ENCODE measurements around the gene ATP1B3. TPM values are rescaled to one million over a fixed set of nuclear protein-coding genes. Genes with fewer than 3 reads are reported as not detected.
"Not testable (repeated sequence)": the region's sequence is repeated elsewhere in the genome, so short reads cannot be mapped to it uniquely, and the experiment has no call there.

ATP1B3 gene
- total RNA-seq, 1 donor from 2014 or later: 184 TPM

DNA sequence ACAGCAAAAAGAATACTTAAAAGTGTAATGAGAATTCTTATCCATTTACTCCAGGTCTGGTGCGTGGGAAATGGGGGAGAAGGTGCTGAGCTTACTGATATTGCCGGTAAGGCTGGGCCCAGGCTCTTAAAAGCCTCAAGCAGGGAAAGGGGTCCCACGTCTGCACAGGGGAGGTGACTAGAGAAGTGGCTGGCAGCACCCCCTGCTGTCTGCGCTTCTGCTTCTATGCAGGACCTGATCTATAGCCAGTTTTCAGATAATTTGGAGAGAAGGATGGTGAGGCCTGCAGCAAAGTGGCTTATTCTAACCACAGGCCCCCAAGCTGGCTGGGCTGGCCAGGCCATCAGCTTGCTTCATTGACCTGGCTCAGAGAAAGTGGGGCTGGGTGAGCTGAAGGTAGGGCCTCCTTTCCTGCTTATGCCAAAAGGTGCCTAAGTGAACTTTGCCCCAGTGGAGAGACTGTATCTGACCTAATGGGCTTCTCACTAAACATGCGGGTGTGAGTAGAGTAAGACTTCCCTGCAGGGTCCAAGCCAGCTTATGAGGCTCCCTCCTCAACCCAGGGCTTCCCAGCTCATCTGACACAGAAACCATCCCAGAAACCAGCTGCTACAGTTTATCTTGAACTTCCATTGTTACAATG lies 30.9 kb upstream of the ATP1B3 start:
- peak; percentile 38 for DNase-seq
- peaks cover 2% of the 10 kb centered on the region for H3K9me3 Mint-ChIP-seq (ENCODE audit: unreplicated experiment)
- TF ChIP-seq, protein P1, sequence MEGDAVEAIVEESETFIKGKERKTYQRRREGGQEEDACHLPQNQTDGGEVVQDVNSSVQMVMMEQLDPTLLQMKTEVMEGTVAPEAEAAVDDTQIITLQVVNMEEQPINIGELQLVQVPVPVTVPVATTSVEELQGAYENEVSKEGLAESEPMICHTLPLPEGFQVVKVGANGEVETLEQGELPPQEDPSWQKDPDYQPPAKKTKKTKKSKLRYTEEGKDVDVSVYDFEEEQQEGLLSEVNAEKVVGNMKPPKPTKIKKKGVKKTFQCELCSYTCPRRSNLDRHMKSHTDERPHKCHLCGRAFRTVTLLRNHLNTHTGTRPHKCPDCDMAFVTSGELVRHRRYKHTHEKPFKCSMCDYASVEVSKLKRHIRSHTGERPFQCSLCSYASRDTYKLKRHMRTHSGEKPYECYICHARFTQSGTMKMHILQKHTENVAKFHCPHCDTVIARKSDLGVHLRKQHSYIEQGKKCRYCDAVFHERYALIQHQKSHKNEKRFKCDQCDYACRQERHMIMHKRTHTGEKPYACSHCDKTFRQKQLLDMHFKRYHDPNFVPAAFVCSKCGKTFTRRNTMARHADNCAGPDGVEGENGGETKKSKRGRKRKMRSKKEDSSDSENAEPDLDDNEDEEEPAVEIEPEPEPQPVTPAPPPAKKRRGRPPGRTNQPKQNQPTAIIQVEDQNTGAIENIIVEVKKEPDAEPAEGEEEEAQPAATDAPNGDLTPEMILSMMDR (IDR thresholded peaks at IDR 0.05; ENCODE audit: partially characterized antibody, unreplicated experiment): no peak
- no peak overlapping the region for H3K27ac Mint-ChIP-seq (ENCODE audit: unreplicated experiment)
- no peak overlapping the region for H3K4me3 Mint-ChIP-seq (ENCODE audit: unreplicated experiment)
- peaks cover 4% of the 10 kb centered on the region for H3K27me3 Mint-ChIP-seq (ENCODE audit: unreplicated experiment)
- H3K4me1 Mint-ChIP-seq (ENCODE audit: low read depth, unreplicated experiment): no peaks in the 10 kb centered on the region
- no peaks in the 10 kb centered on the region for H3K36me3 Mint-ChIP-seq (ENCODE audit: unreplicated experiment)

DNA sequence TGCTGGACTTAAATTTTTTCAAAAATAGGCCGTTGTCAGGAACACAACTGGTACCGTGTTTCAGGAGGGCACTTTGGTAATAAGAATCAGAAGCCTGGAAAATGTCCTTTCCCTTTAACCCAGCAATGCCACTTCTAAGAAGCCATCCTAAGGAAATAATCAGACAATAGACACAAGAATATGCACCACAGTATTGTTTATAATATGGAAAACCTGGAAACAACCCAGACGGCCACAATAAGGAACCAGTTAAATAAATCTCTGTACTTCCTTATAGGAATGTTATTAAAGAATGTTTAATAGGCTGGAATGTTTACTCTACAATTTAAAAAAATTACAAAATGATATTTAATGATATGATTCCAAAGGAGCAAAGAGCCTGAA lies 30.4 kb upstream of the ATP1B3 start:
- DNase-seq: no peak
- no peaks in the 10 kb centered on the region for H3K4me1 Mint-ChIP-seq (ENCODE audit: low read depth, unreplicated experiment)
- TF ChIP-seq, protein P1 (IDR thresholded peaks at IDR 0.05; ENCODE audit: partially characterized antibody, unreplicated experiment): no peak
- peaks cover 4% of the 10 kb centered on the region for H3K27me3 Mint-ChIP-seq (ENCODE audit: unreplicated experiment)
- no peak overlapping the region for H3K4me3 Mint-ChIP-seq (ENCODE audit: unreplicated experiment)
- no peaks in the 10 kb centered on the region for H3K36me3 Mint-ChIP-seq (ENCODE audit: unreplicated experiment)
- H3K27ac Mint-ChIP-seq (ENCODE audit: unreplicated experiment): no peak overlapping the region
- H3K9me3 Mint-ChIP-seq (ENCODE audit: unreplicated experiment): peaks cover 2% of the 10 kb centered on the region

DNA sequence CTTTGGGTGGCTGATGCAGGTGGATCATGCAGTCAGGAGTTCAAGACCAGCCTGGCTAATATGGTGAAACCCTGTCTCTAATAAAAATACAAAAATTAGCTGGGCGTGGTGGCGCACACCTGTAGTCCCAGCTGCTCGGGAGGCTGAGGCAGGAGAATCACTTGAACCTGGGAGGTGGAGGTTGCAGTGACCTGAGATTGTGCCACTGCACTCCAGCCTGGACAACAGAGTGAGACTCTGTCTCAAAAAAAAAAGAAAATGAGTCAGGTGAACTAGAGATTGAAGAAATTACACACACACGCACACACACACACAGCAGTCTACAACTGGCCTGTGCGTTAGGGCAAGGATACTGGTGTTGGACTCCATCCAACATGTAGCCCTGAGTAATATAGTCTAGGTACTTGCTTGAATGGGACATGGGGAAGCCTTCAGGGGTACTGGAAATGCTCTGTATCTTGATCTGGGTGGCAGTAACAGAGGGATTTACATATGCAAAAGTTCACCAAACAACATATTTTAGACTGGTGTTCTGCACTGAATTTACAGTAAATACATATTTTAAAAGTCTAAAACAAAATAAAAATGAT lies 28.2 kb upstream of the ATP1B3 start:
- not testable (repeated sequence) for H3K27me3 Mint-ChIP-seq (ENCODE audit: unreplicated experiment); H3K4me1 Mint-ChIP-seq (ENCODE audit: low read depth, unreplicated experiment); H3K9me3 Mint-ChIP-seq (ENCODE audit: unreplicated experiment); H3K4me3 Mint-ChIP-seq (ENCODE audit: unreplicated experiment); H3K36me3 Mint-ChIP-seq (ENCODE audit: unreplicated experiment); H3K27ac Mint-ChIP-seq (ENCODE audit: unreplicated experiment); DNase-seq

DNA sequence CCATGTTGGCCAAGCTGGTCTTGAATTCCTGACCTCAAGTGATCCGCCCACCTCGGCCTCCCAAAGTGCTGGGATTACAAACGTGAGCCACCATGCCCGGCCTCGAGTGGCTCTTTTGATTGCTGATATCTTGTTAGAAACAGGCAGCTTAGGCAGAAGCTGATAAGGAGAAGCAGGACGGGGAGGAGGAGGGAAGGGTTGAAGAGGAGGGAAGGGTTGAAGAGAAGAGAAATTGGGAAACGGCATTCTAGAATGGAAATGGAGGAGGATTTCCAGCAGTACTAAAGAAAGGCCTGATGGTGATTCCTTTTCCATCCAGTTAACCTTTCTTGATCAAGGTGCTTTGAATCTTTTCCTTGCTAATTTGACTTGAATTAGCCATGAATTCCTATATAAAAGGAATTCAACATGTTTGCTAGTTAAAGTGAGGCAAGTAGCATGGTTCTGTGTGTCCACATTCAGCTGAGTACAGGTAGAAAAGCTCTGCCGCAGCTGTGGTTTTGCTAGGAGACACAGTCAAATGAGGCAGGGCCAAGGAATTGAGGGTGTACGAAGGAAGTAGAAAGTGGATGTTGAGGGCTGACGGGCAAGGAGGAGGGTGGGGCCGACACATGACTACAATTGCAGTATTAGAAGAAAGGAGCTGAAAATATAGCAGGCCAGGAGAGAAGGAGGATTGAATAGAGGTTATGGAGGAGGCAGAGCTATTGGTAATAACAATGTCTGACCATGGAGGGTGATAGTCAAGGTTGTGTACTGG lies 27.2 kb upstream of the ATP1B3 start:
- no peak for DNase-seq
- no peaks in the 10 kb centered on the region for H3K4me1 Mint-ChIP-seq (ENCODE audit: low read depth, unreplicated experiment)
- peaks cover 3% of the 10 kb centered on the region for H3K27me3 Mint-ChIP-seq (ENCODE audit: unreplicated experiment)
- H3K27ac Mint-ChIP-seq (ENCODE audit: unreplicated experiment): no peak overlapping the region
- peaks cover 2% of the 10 kb centered on the region for H3K9me3 Mint-ChIP-seq (ENCODE audit: unreplicated experiment)
- H3K36me3 Mint-ChIP-seq (ENCODE audit: unreplicated experiment): no peaks in the 10 kb centered on the region
- TF ChIP-seq, protein P1 (IDR thresholded peaks at IDR 0.05; ENCODE audit: partially characterized antibody, unreplicated experiment): no peak
- H3K4me3 Mint-ChIP-seq (ENCODE audit: unreplicated experiment): no peak overlapping the region

DNA sequence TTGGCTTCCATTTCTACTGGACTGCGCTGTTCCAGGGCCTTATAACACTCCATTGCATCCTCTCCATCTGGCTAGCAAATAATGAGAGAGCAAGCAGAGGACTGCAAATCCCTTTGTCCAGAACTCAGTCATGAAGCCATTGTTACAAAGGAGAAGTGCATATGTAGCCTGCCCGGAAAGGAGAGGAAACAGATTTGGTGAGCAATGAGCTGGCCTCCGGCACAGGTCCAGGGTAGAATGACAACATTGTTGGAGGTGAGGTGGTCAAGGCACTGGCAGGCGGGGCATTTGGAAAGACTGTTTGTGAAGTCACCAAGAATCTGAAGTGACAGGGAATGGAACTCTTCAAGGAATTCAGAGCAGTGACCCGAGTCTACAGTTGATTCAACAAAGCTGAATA lies 25.0 kb upstream of the ATP1B3 start:
- Mint-ChIP-seq H3K9me3 (ENCODE audit: unreplicated experiment) (peaks cover 2% of the 10 kb centered on the region), H3K27ac (ENCODE audit: unreplicated experiment) (no peak overlapping the region), H3K4me3 (ENCODE audit: unreplicated experiment) (no peak overlapping the region)

More for the DNA sequence above, 25.0 kb upstream of the ATP1B3 start:
- H3K4me1 Mint-ChIP-seq (ENCODE audit: low read depth, unreplicated experiment): no peaks in the 10 kb centered on the region
- peaks cover 4% of the 10 kb centered on the region for H3K27me3 Mint-ChIP-seq (ENCODE audit: unreplicated experiment)
- TF ChIP-seq, protein P1 (IDR thresholded peaks at IDR 0.05; ENCODE audit: partially characterized antibody, unreplicated experiment): no peak
- DNase-seq: no peak
- H3K36me3 Mint-ChIP-seq (ENCODE audit: unreplicated experiment): no peaks in the 10 kb centered on the region
